ENCODE measurements around the gene SPECC1.
A peak's percentile ranks its signal among the peaks of the same experiment; 100 is the strongest.

The SPECC1 gene

GRCh38 chr17:20197272-20197926 is 188.2 kb downstream of the SPECC1 start:
- H3K4me3 ChIP-seq (ENCODE audit: low read depth, low read length) = no peak overlapping the region
- no peak for DNase-seq (ENCODE audit: low read depth)
- TF ChIP-seq, protein P1, sequence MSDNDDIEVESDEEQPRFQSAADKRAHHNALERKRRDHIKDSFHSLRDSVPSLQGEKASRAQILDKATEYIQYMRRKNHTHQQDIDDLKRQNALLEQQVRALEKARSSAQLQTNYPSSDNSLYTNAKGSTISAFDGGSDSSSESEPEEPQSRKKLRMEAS (IDR thresholded peaks at IDR 0.05; ENCODE audit: low read depth, low read length) = no peak
- TF ChIP-seq POLR2A (IDR thresholded peaks at IDR 0.05; ENCODE audit: extremely low read depth, insufficient read length) (no peak), CTCF (IDR thresholded peaks at IDR 0.05; ENCODE audit: low read depth, low read length) (no peak), MYC (IDR thresholded peaks at IDR 0.05; ENCODE audit: low read depth, low read length) (no peak)

- no peak for TF ChIP-seq MYC (IDR thresholded peaks at IDR 0.05; ENCODE audit: low read depth, low read length)
- TF ChIP-seq CTCF (IDR thresholded peaks at IDR 0.05; ENCODE audit: low read depth, low read length) = no peak
- no peak for TF ChIP-seq POLR2A (IDR thresholded peaks at IDR 0.05; ENCODE audit: extremely low read depth, insufficient read length)
- TF ChIP-seq, protein P1 (IDR thresholded peaks at IDR 0.05; ENCODE audit: low read depth, low read length) = no peak
- H3K4me3 ChIP-seq (ENCODE audit: low read depth, low read length) = no peak overlapping the region
- peak; percentile 30 for DNase-seq (ENCODE audit: low read depth)
Observed at GRCh38 chr17:20200016-20200795, 191.0 kb downstream of the SPECC1 start.

DNA sequence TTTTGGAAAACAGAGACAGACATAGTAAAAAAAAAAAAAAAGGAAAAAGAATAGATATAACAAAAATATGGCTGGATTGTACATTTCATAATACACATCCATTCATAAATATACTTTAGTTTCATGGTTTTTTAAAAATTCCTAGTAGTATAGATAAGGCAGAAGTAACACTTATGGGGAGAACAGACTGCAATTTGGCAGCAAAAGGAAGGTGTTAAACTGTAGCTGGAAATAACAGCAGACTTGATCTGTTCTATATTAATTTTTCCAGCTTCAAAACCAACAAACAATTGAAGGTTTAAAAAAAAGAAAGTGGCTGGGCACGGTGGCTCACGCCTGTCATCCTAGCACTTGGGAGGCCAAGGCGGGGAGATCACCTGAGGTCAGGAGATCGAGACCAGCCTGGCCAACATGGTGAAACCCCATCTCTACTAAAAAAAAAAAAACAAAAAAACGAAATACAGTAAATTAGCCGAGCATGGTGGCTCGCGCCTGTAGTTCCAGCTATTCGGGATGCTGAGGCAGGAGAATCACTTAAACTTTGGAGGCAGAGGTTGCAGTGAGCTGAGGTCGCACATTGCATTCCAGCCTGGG is 191.8 kb downstream of the SPECC1 start:
- TF ChIP-seq CTCF (IDR thresholded peaks at IDR 0.05; ENCODE audit: low read depth, low read length) (no peak), POLR2A (IDR thresholded peaks at IDR 0.05; ENCODE audit: extremely low read depth, insufficient read length) (no peak), MYC (IDR thresholded peaks at IDR 0.05; ENCODE audit: low read depth, low read length) (no peak)
- TF ChIP-seq, protein P1 (IDR thresholded peaks at IDR 0.05; ENCODE audit: low read depth, low read length) = no peak
- no peak overlapping the region for H3K4me3 ChIP-seq (ENCODE audit: low read depth, low read length)
- no peak for DNase-seq (ENCODE audit: low read depth)

DNA sequence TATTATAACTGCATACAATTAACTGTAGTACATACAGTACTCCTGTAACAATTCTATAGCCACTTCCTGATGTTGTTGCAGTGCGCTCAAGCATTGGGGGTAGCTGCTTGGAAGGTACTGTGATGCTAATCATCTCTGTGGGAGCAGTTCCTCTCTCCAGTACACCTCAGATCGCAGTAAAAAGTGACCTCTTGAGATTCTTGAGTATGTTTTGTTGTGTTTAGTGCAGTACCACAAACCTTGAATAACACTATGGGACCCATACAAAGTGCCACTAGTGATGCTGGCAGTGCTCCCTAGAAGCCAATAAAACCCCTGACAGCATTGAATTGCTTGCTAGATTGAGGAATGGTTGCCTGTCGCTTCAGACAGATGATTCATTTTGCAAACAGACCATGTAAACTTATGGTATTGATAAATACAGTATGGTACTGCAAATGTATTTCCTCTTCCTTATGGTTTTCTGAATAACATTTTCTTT is 193.0 kb downstream of the SPECC1 start:
- H3K4me3 ChIP-seq (ENCODE audit: low read depth, low read length) = no peak overlapping the region
- DNase-seq (ENCODE audit: low read depth) = no peak
- TF ChIP-seq POLR2A (IDR thresholded peaks at IDR 0.05; ENCODE audit: extremely low read depth, insufficient read length) (no peak), MYC (IDR thresholded peaks at IDR 0.05; ENCODE audit: low read depth, low read length) (no peak), CTCF (IDR thresholded peaks at IDR 0.05; ENCODE audit: low read depth, low read length) (no peak)
- TF ChIP-seq, protein P1 (IDR thresholded peaks at IDR 0.05; ENCODE audit: low read depth, low read length) = no peak

- TF ChIP-seq MYC (IDR thresholded peaks at IDR 0.05; ENCODE audit: low read depth, low read length) = no peak
- no peak for TF ChIP-seq POLR2A (IDR thresholded peaks at IDR 0.05; ENCODE audit: extremely low read depth, insufficient read length)
- no peak for TF ChIP-seq CTCF (IDR thresholded peaks at IDR 0.05; ENCODE audit: low read depth, low read length)
- TF ChIP-seq, protein P1 (IDR thresholded peaks at IDR 0.05; ENCODE audit: low read depth, low read length) = no peak
- no peak for DNase-seq (ENCODE audit: low read depth)
- no peak overlapping the region for H3K4me3 ChIP-seq (ENCODE audit: low read depth, low read length)
Observed at GRCh38 chr17:20203018-20203417, 193.9 kb downstream of the SPECC1 start.

Data from NB4 (cell line).